GM23338 (cell line): ENCODE results near the gene WIPI1. TPM values are rescaled to one million over a fixed set of nuclear protein-coding genes. Genes with fewer than 3 reads are reported as not detected.

Experiments
- ATAC-seq: fragments of 200-7000 bp; cut with Tn5 transposase; 3 replicates; pipeline ENCODE4 v1.9.1; 2020
- DNase-seq: peaks from one replicate; pipeline ENCODE4 v3.0.0-alpha.2; 2015; ENCODE audit warnings: low spot score
- H2AFZ ChIP-seq: fragments of 200-600 bp; sonication (generic); 2 replicates; pipeline ENCODE4 v1.8.0; 2016; ENCODE audit warnings: antibody characterized with exemption, mild to moderate bottlenecking, moderate library complexity
- H3F3A ChIP-seq: fragments of 200-600 bp; sonication (generic); replicated peaks from 2 replicates; pipeline ENCODE4 v1.8.0; 2017; ENCODE audit warnings: antibody characterized with exemption, mixed run types, low read depth
- H3K27ac ChIP-seq: fragments of 200-600 bp; sonication (generic); 2 replicates; pipeline ENCODE4 v1.6.1; 2016; ENCODE audit warnings: low read depth
- H3K27me3 ChIP-seq: fragments of 200-600 bp; sonication (generic); 2 replicates; pipeline ENCODE4 v1.8.0; 2016; ENCODE audit warnings: mild to moderate bottlenecking, mixed run types, moderate library complexity; ENCODE audit not compliant: insufficient read depth
- H3K36me3 ChIP-seq: fragments of 200-600 bp; sonication (generic); 2 replicates; pipeline ENCODE4 v1.8.0; 2016; ENCODE audit warnings: mild to moderate bottlenecking; ENCODE audit not compliant: insufficient read depth
- H3K4me1 ChIP-seq: fragments of 200-600 bp; sonication (generic); 2 replicates; pipeline ENCODE4 v1.8.0; 2016; ENCODE audit warnings: mild to moderate bottlenecking, moderate library complexity; ENCODE audit not compliant: insufficient read depth
- H3K4me2 ChIP-seq: fragments of 200-600 bp; sonication (generic); 2 replicates; pipeline ENCODE4 v1.7.1; 2017; ENCODE audit warnings: mixed run types
- H3K4me3 ChIP-seq: fragments of 200-600 bp; sonication (generic); 2 replicates; pipeline ENCODE4 v1.6.1; 2016; ENCODE audit warnings: mixed run types
- H3K79me2 ChIP-seq: fragments of 200-600 bp; sonication (generic); replicated peaks from 2 replicates; pipeline ENCODE4 v1.8.0; 2017; ENCODE audit warnings: mild to moderate bottlenecking; ENCODE audit not compliant: insufficient read depth
- H3K9me2 ChIP-seq: fragments of 200-600 bp; sonication (generic); 2 replicates; pipeline ENCODE4 v1.8.0; 2017; ENCODE audit not compliant: insufficient read depth
- H4K20me1 ChIP-seq: fragments of 200-600 bp; sonication (generic); replicated peaks from 2 replicates; pipeline ENCODE4 v1.8.0; 2017; ENCODE audit warnings: mild to moderate bottlenecking; ENCODE audit not compliant: insufficient read depth
- H3K27ac Mint-ChIP-seq: 2 replicates; pipeline ENCODE4 v1.8.0; 2020; ENCODE audit warnings: inconsistent platforms, mild to moderate bottlenecking, moderate library complexity, mixed read lengths
- H3K27me3 Mint-ChIP-seq: 3 replicates; pipeline ENCODE4 v1.8.0; 2022; ENCODE audit warnings: low read depth, mild to moderate bottlenecking, moderate library complexity, mixed read lengths, inconsistent platforms; ENCODE audit not compliant: insufficient read depth, poor library complexity
- H3K36me3 Mint-ChIP-seq: 3 replicates; pipeline ENCODE4 v1.8.0; 2021; ENCODE audit warnings: low read depth, mild to moderate bottlenecking, inconsistent platforms, moderate library complexity, mixed read lengths
- H3K4me1 Mint-ChIP-seq: 3 replicates; pipeline ENCODE4 v1.8.0; 2020; ENCODE audit warnings: mild to moderate bottlenecking, inconsistent platforms, mixed read lengths
- H3K4me3 Mint-ChIP-seq: 3 replicates; pipeline ENCODE4 v1.8.0; 2021; ENCODE audit warnings: moderate library complexity, mild to moderate bottlenecking, inconsistent platforms, mixed read lengths
- H3K9me3 Mint-ChIP-seq: 3 replicates; pipeline ENCODE4 v1.8.0; 2020; ENCODE audit warnings: moderate library complexity, mild to moderate bottlenecking, inconsistent platforms, mixed read lengths
- CREB1 ChIP-seq: fragments of 250-450 bp; sonication (Bioruptor Pico); IDR thresholded peaks from 2 replicates; pipeline ENCODE4 v1.5.0; 2020; ENCODE audit warnings: low read depth, mild to moderate bottlenecking, moderate library complexity
- EZH2 ChIP-seq: fragments of 200-600 bp; sonication (generic); IDR thresholded peaks from one replicate; pipeline ENCODE4 v1.8.0; 2017; ENCODE audit warnings: antibody characterized with exemption, mild to moderate bottlenecking, low read depth; ENCODE audit not compliant: unreplicated experiment
- EZH2phosphoT487 ChIP-seq: fragments of 200-600 bp; sonication (generic); IDR thresholded peaks from one replicate; pipeline ENCODE4 v1.8.1; 2018; ENCODE audit warnings: antibody characterized with exemption; ENCODE audit not compliant: unreplicated experiment
- JUNB ChIP-seq: IDR thresholded peaks from one replicate; pipeline ENCODE4 v1.6.1; 2016; ENCODE audit warnings: antibody characterized with exemption; ENCODE audit not compliant: unreplicated experiment
- NANOG ChIP-seq: IDR thresholded peaks from 2 replicates; pipeline ENCODE4 v1.6.1; 2016; ENCODE audit warnings: antibody characterized with exemption, borderline replicate concordance
- POLR2AphosphoS5 ChIP-seq: IDR thresholded peaks from 2 replicates; pipeline ENCODE4 v1.6.1; 2016; ENCODE audit warnings: antibody characterized with exemption, low read depth
- STAT1 ChIP-seq: IDR thresholded peaks from one replicate; pipeline ENCODE4 v1.6.1; 2016; ENCODE audit warnings: antibody characterized with exemption; ENCODE audit not compliant: unreplicated experiment
- ZNF114 ChIP-seq: fragments of 250-450 bp; sonication (Bioruptor Pico); IDR thresholded peaks from 2 replicates; pipeline ENCODE4 v1.5.0; 2020; ENCODE audit warnings: mild to moderate bottlenecking, moderate library complexity
- ZNF331 ChIP-seq: fragments of 250-450 bp; sonication (Bioruptor Pico); IDR thresholded peaks from 2 replicates; pipeline ENCODE4 v1.5.0; 2020; ENCODE audit warnings: low read depth, mild to moderate bottlenecking, moderate library complexity
- polyA plus RNA-seq: library from polyadenylated mRNA; unstranded; fragments of >200 nt; fragmentation: Nextera tagmentation; extraction: Ambion mirVana; gene quantifications from 2 replicates; pipeline ENCODE4 v1.2.1, GENCODE V29; 2016
- total RNA-seq: library from RNA; depleted of rRNA; stranded (reverse); fragments of >200 nt; shearing (Covaris generic); gene quantifications from 2 replicates; pipeline ENCODE4 v1.2.3, GENCODE V29; 2014
- TF ChIP-seq, protein P1 (sequence below): fragments of 250-450 bp; sonication (Bioruptor Pico); IDR thresholded peaks from 2 replicates; pipeline ENCODE4 v1.5.0; 2020; ENCODE audit warnings: mild to moderate bottlenecking, moderate library complexity
- TF ChIP-seq, protein P2 (sequence below): IDR thresholded peaks from one replicate; pipeline ENCODE4 v1.6.1; 2018; ENCODE audit warnings: antibody characterized with exemption; ENCODE audit not compliant: unreplicated experiment
- TF ChIP-seq, protein P3 (sequence below): IDR thresholded peaks from 2 replicates; pipeline ENCODE4 v1.6.1; 2016; ENCODE audit warnings: antibody characterized with exemption
- TF ChIP-seq, protein P4 (sequence below), 2 experiments: fragments of 200-600 bp in 1 of 2; sonication (generic) in 1 of 2; conservative IDR thresholded peaks; 2 replicates each; pipeline versions ENCODE4 v1.5.1 to v1.6.1; 2016 to 2017; ENCODE audit warnings: antibody characterized with exemption in 2 of 2, low read depth in 2 of 2, mild to moderate bottlenecking in 2 of 2, moderate library complexity in 1 of 2

The WIPI1 gene
- total and polyA plus RNA-seq, 2 experiments from 2014 or later: 24.1 to 29.3 TPM

DNA sequence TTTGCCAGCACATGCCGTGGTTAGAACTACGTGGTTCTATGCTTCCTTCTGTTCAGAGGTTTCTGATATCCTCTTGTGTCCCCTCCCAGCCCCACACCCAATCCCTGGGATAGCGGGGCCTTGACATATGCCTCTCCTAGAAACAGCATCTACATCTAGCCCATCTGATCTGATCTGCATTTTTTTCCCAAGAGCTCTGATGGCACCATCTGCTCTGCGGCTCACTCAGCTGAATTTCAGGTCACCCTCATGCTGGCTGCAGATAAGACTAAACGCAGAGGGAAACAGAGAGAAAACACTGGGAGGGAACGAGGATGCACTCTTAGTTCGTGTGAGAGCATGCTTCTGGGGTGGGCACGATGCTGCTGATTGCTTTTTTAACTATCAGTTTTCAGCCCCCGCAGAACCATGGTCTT lies 10.7 kb downstream of the WIPI1 start:
- H3K4me1 Mint-ChIP-seq: peaks cover under 1% of the 10 kb centered on the region; the same call in 1 of the 3 replicates
- Histone ChIP-seq H3K4me1 (no peaks in the 10 kb centered on the region), H3K79me2 (no peaks in the 10 kb centered on the region), H3F3A (no peaks in the 10 kb centered on the region), H3K9me2 (no peaks in the 10 kb centered on the region), H3K36me3 (peaks cover under 1% of the 10 kb centered on the region; the same call in 1 of the 2 replicates), H3K27me3 (no peaks in the 10 kb centered on the region), H3K27ac (no peak overlapping the region), H2AFZ (no peak overlapping the region), H3K4me3 (no peak overlapping the region), H4K20me1 (no peaks in the 10 kb centered on the region), H3K4me2 (no peak overlapping the region)
- DNase-seq (no peak), ATAC-seq (no peak)
- H3K27ac Mint-ChIP-seq: no peak overlapping the region
- H3K36me3 Mint-ChIP-seq: peaks cover 15% of the 10 kb centered on the region
- TF ChIP-seq POLR2AphosphoS5: no peak
- TF ChIP-seq, protein P1, sequence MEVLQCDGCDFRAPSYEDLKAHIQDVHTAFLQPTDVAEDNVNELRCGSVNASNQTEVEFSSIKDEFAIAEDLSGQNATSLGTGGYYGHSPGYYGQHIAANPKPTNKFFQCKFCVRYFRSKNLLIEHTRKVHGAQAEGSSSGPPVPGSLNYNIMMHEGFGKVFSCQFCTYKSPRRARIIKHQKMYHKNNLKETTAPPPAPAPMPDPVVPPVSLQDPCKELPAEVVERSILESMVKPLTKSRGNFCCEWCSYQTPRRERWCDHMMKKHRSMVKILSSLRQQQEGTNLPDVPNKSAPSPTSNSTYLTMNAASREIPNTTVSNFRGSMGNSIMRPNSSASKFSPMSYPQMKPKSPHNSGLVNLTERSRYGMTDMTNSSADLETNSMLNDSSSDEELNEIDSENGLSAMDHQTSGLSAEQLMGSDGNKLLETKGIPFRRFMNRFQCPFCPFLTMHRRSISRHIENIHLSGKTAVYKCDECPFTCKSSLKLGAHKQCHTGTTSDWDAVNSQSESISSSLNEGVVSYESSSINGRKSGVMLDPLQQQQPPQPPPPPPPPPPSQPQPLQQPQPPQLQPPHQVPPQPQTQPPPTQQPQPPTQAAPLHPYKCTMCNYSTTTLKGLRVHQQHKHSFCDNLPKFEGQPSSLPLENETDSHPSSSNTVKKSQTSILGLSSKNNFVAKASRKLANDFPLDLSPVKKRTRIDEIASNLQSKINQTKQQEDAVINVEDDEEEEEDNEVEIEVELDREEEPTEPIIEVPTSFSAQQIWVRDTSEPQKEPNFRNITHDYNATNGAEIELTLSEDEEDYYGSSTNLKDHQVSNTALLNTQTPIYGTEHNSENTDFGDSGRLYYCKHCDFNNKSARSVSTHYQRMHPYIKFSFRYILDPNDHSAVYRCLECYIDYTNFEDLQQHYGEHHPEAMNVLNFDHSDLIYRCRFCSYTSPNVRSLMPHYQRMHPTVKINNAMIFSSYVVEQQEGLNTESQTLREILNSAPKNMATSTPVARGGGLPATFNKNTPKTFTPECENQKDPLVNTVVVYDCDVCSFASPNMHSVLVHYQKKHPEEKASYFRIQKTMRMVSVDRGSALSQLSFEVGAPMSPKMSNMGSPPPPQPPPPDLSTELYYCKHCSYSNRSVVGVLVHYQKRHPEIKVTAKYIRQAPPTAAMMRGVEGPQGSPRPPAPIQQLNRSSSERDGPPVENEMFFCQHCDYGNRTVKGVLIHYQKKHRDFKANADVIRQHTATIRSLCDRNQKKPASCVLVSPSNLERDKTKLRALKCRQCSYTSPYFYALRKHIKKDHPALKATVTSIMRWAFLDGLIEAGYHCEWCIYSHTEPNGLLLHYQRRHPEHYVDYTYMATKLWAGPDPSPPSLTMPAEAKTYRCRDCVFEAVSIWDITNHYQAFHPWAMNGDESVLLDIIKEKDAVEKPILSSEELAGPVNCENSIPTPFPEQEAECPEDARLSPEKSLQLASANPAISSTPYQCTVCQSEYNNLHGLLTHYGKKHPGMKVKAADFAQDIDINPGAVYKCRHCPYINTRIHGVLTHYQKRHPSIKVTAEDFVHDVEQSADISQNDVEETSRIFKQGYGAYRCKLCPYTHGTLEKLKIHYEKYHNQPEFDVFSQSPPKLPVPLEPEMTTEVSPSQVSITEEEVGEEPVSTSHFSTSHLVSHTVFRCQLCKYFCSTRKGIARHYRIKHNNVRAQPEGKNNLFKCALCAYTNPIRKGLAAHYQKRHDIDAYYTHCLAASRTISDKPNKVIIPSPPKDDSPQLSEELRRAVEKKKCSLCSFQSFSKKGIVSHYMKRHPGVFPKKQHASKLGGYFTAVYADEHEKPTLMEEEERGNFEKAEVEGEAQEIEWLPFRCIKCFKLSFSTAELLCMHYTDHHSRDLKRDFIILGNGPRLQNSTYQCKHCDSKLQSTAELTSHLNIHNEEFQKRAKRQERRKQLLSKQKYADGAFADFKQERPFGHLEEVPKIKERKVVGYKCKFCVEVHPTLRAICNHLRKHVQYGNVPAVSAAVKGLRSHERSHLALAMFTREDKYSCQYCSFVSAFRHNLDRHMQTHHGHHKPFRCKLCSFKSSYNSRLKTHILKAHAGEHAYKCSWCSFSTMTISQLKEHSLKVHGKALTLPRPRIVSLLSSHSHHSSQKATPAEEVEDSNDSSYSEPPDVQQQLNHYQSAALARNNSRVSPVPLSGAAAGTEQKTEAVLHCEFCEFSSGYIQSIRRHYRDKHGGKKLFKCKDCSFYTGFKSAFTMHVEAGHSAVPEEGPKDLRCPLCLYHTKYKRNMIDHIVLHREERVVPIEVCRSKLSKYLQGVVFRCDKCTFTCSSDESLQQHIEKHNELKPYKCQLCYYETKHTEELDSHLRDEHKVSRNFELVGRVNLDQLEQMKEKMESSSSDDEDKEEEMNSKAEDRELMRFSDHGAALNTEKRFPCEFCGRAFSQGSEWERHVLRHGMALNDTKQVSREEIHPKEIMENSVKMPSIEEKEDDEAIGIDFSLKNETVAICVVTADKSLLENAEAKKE (CRISPR knock-in tag): no peak
- TF ChIP-seq NANOG: no peak
- TF ChIP-seq, protein P2, sequence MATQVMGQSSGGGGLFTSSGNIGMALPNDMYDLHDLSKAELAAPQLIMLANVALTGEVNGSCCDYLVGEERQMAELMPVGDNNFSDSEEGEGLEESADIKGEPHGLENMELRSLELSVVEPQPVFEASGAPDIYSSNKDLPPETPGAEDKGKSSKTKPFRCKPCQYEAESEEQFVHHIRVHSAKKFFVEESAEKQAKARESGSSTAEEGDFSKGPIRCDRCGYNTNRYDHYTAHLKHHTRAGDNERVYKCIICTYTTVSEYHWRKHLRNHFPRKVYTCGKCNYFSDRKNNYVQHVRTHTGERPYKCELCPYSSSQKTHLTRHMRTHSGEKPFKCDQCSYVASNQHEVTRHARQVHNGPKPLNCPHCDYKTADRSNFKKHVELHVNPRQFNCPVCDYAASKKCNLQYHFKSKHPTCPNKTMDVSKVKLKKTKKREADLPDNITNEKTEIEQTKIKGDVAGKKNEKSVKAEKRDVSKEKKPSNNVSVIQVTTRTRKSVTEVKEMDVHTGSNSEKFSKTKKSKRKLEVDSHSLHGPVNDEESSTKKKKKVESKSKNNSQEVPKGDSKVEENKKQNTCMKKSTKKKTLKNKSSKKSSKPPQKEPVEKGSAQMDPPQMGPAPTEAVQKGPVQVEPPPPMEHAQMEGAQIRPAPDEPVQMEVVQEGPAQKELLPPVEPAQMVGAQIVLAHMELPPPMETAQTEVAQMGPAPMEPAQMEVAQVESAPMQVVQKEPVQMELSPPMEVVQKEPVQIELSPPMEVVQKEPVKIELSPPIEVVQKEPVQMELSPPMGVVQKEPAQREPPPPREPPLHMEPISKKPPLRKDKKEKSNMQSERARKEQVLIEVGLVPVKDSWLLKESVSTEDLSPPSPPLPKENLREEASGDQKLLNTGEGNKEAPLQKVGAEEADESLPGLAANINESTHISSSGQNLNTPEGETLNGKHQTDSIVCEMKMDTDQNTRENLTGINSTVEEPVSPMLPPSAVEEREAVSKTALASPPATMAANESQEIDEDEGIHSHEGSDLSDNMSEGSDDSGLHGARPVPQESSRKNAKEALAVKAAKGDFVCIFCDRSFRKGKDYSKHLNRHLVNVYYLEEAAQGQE: no peak
- no peak for TF ChIP-seq EZH2phosphoT487
- TF ChIP-seq ZNF114 (CRISPR knock-in tag): no peak
- no peak for TF ChIP-seq EZH2
- TF ChIP-seq, protein P3, sequence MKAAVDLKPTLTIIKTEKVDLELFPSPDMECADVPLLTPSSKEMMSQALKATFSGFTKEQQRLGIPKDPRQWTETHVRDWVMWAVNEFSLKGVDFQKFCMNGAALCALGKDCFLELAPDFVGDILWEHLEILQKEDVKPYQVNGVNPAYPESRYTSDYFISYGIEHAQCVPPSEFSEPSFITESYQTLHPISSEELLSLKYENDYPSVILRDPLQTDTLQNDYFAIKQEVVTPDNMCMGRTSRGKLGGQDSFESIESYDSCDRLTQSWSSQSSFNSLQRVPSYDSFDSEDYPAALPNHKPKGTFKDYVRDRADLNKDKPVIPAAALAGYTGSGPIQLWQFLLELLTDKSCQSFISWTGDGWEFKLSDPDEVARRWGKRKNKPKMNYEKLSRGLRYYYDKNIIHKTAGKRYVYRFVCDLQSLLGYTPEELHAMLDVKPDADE: no peak
- no peak for TF ChIP-seq ZNF331 (CRISPR knock-in tag)
- no peak for TF ChIP-seq JUNB
- TF ChIP-seq, protein P4, sequence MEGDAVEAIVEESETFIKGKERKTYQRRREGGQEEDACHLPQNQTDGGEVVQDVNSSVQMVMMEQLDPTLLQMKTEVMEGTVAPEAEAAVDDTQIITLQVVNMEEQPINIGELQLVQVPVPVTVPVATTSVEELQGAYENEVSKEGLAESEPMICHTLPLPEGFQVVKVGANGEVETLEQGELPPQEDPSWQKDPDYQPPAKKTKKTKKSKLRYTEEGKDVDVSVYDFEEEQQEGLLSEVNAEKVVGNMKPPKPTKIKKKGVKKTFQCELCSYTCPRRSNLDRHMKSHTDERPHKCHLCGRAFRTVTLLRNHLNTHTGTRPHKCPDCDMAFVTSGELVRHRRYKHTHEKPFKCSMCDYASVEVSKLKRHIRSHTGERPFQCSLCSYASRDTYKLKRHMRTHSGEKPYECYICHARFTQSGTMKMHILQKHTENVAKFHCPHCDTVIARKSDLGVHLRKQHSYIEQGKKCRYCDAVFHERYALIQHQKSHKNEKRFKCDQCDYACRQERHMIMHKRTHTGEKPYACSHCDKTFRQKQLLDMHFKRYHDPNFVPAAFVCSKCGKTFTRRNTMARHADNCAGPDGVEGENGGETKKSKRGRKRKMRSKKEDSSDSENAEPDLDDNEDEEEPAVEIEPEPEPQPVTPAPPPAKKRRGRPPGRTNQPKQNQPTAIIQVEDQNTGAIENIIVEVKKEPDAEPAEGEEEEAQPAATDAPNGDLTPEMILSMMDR (conservative IDR thresholded peaks at IDR 0.05; ENCODE audit: low read depth in 2 of 2): no peak
- TF ChIP-seq CREB1 (CRISPR knock-in tag): no peak
- TF ChIP-seq STAT1: no peak
- H3K9me3 Mint-ChIP-seq: no peaks in the 10 kb centered on the region
- no peak overlapping the region for H3K4me3 Mint-ChIP-seq
- H3K27me3 Mint-ChIP-seq: peaks cover 2% of the 10 kb centered on the region
